OCI-LY3 (cell line): ENCODE results near the gene UBXN10.

Experiments used
- CTCF ChIP-seq: fragments of 200-600, 300-600 bp; sonication (generic); IDR thresholded peaks from 2 replicates; pipeline ENCODE4 v1.5.1; 2014; ENCODE audit warnings: antibody characterized with exemption, low read length, low read depth
- EZH2phosphoT487 ChIP-seq: fragments of 200-600 bp; shearing (Covaris generic); IDR thresholded peaks from 2 replicates; pipeline ENCODE4 v1.6.1; 2018; ENCODE audit warnings: antibody characterized with exemption, mixed run types, low read depth

- TF ChIP-seq EZH2phosphoT487 = no peak
- TF ChIP-seq CTCF = no peak
Observed at GRCh38 chr1:20160034-20160433, 25.9 kb upstream of the UBXN10 start.
